Measurements from ENCODE around the gene ZCWPW1. TPM values are rescaled to one million over a fixed set of nuclear protein-coding genes. Genes with fewer than 3 reads are reported as not detected.

The ZCWPW1 gene
- total RNA-seq, 2 experiments from 2014 or later: 3.0 to 3.4 TPM

Other genes with a start within 250 kb of the ZCWPW1 start
- gene PVRIG, start 208.8 kb downstream of the ZCWPW1 start, total RNA-seq: 10 to 100 TPM; 26.9 to 27.7 TPM
- not detected for gene SPDYE3, start 121.0 kb downstream of the ZCWPW1 start, total RNA-seq
- 10 to 100 TPM; 30.5 to 37.5 TPM for gene PILRB, start 70.6 kb downstream of the ZCWPW1 start, total RNA-seq
- under 1 TPM; 0.80 to 0.90 TPM for gene PILRA, start 55.2 kb downstream of the ZCWPW1 start, total RNA-seq
- 10 to 100 TPM; 44.4 to 45.9 TPM for gene MEPCE, start 1.1 kb upstream of the ZCWPW1 start, total RNA-seq
- gene PPP1R35, start 7.8 kb upstream of the ZCWPW1 start, total RNA-seq: 10 to 100 TPM; 48.7 to 60.3 TPM
- gene SPACDR, start 35.6 kb upstream of the ZCWPW1 start, total RNA-seq: 1 to 10 TPM; 3.5 to 4.2 TPM
- 10 to 100 TPM; 78.5 to 85.7 TPM for gene TSC22D4, start 50.5 kb upstream of the ZCWPW1 start, total RNA-seq
- gene NYAP1, start 55.2 kb upstream of the ZCWPW1 start, total RNA-seq: under 1 TPM; 0.21 to 0.56 TPM
- gene AGFG2, start 110.5 kb upstream of the ZCWPW1 start, total RNA-seq: 10 to 100 TPM; 49.3 to 49.4 TPM
- gene SAP25, start 145.2 kb upstream of the ZCWPW1 start, total RNA-seq: 10 to 100 TPM in 1 of 2 experiments, 1 to 10 TPM in 1; 9.9 to 13.1 TPM
- gene LRCH4, start 157.4 kb upstream of the ZCWPW1 start, total RNA-seq: 10 to 100 TPM; 70.3 to 71.7 TPM
- gene FBXO24, start 157.6 kb upstream of the ZCWPW1 start, total RNA-seq: 1 to 10 TPM; 1.4 to 2.1 TPM
- gene PCOLCE, start 173.7 kb upstream of the ZCWPW1 start, total RNA-seq: 1 to 10 TPM; 7.6 to 8.9 TPM
- 10 to 100 TPM; 14.4 to 19.9 TPM for gene MOSPD3, start 183.8 kb upstream of the ZCWPW1 start, total RNA-seq
- gene TFR2, start 212.8 kb upstream of the ZCWPW1 start, total RNA-seq: 10 to 100 TPM; 10.1 to 12.4 TPM
- not detected for gene ACTL6B, start 227.7 kb upstream of the ZCWPW1 start, total RNA-seq
- 100 to 1,000 TPM; 172 to 200 TPM for gene GNB2, start 245.0 kb upstream of the ZCWPW1 start, total RNA-seq